Myocyte (in vitro differentiated cells): ENCODE data around the gene LHX3. TPM values are rescaled to one million over a fixed set of nuclear protein-coding genes. Genes with fewer than 3 reads are reported as not detected.

Experiments
- DNase-seq: peaks from one replicate; pipeline ENCODE4 v3.0.0-alpha.2; 2012; ENCODE audit warnings: low read depth
- total RNA-seq: library from RNA; depleted of rRNA; stranded (reverse); fragments of >200 nt; gene quantifications from 2 replicates; pipeline ENCODE4 v1.2.3, GENCODE V29; 2014

Gene LHX3
- total RNA-seq, 1 donor from 2014 or later: not detected

GRCh38 chr9:136209232-136209631 lies 4.3 kb upstream of the LHX3 start:
- no peak for DNase-seq

GRCh38 chr9:136208675-136209074 lies 3.7 kb upstream of the LHX3 start:
- DNase-seq: no peak

GRCh38 chr9:136207616-136208015 lies 2.7 kb upstream of the LHX3 start:
- no peak for DNase-seq

- DNase-seq: peak; percentile 50
Measured at GRCh38 chr9:136206602-136207275, 1.8 kb upstream of the LHX3 start.

- DNase-seq: no peak
Measured at GRCh38 chr9:136205707-136205992, 722 bp upstream of the LHX3 start.

GRCh38 chr9:136204145-136204805 lies 653 bp downstream of the LHX3 start:
- no peak for DNase-seq

GRCh38 chr9:136203408-136204144 lies 1.4 kb downstream of the LHX3 start:
- DNase-seq: no peak

GRCh38 chr9:136202454-136203407 lies 2.2 kb downstream of the LHX3 start:
- no peak for DNase-seq

GRCh38 chr9:136201609-136202453 lies 3.1 kb downstream of the LHX3 start:
- DNase-seq: no peak

GRCh38 chr9:136201174-136201573 lies 3.8 kb downstream of the LHX3 start:
- DNase-seq: no peak

GRCh38 chr9:136200424-136200823 lies 4.5 kb downstream of the LHX3 start:
- no peak for DNase-seq

- no peak for DNase-seq
Measured at GRCh38 chr9:136199391-136200288, 5.3 kb downstream of the LHX3 start.

GRCh38 chr9:136198605-136199083 lies 6.3 kb downstream of the LHX3 start:
- DNase-seq: no peak

- no peak for DNase-seq
Measured at GRCh38 chr9:136197930-136198604, 6.9 kb downstream of the LHX3 start.

- no peak for DNase-seq
Measured at GRCh38 chr9:136197084-136197875, 7.6 kb downstream of the LHX3 start.

- no peak for DNase-seq
Measured at GRCh38 chr9:136196404-136197083, 8.4 kb downstream of the LHX3 start.

- DNase-seq: no peak
Measured at GRCh38 chr9:136194540-136194939, 10.4 kb downstream of the LHX3 start.
